IPS DF 6.9 (cell line): ENCODE measurements around the gene ADGRG1.
"Not testable (repeated sequence)": the region's sequence is repeated elsewhere in the genome, so short reads cannot be mapped to it uniquely, and the experiment has no call there.

ENCODE experiments used
- DNase-seq: peaks from one replicate; pipeline ENCODE4 v3.0.0-alpha.2; 2013; ENCODE audit warnings: low read depth, low spot score
- H3K27ac ChIP-seq: one replicate; pipeline ENCODE4 v1.5.1; 2013; ENCODE audit warnings: low read length, control low read depth
- H3K27me3 ChIP-seq: 2 replicates; pipeline ENCODE4 v1.6.1; 2013; ENCODE audit warnings: mild to moderate bottlenecking, low read length; ENCODE audit not compliant: control insufficient read depth, insufficient read depth
- H3K36me3 ChIP-seq: 2 replicates; pipeline ENCODE4 v1.6.1; 2013; ENCODE audit warnings: low read length; ENCODE audit not compliant: control insufficient read depth, insufficient read depth
- H3K4me1 ChIP-seq: 2 replicates; pipeline ENCODE4 v1.6.1; 2013; ENCODE audit warnings: low read length; ENCODE audit not compliant: control insufficient read depth, insufficient read depth
- H3K4me3 ChIP-seq: 2 replicates; pipeline ENCODE4 v1.5.1; 2013; ENCODE audit warnings: mild to moderate bottlenecking, low read length
- H3K9me3 ChIP-seq: 2 replicates; pipeline ENCODE4 v1.6.1; 2013; ENCODE audit warnings: low read length, inconsistent platforms; ENCODE audit not compliant: control insufficient read depth, insufficient read depth
- WGBS: extraction: QIAGEN DNeasy Blood & Tissue Kit; methylation state at CpG from one replicate; pipeline ENCODE4 v1.1.7; 2013; ENCODE audit warnings: mixed read lengths, missing lambda C conversion rate; ENCODE audit not compliant: insufficient read length, insufficient coverage; 5-methylcytosine and 5-hydroxymethylcytosine counted together

The ADGRG1 gene

DNA sequence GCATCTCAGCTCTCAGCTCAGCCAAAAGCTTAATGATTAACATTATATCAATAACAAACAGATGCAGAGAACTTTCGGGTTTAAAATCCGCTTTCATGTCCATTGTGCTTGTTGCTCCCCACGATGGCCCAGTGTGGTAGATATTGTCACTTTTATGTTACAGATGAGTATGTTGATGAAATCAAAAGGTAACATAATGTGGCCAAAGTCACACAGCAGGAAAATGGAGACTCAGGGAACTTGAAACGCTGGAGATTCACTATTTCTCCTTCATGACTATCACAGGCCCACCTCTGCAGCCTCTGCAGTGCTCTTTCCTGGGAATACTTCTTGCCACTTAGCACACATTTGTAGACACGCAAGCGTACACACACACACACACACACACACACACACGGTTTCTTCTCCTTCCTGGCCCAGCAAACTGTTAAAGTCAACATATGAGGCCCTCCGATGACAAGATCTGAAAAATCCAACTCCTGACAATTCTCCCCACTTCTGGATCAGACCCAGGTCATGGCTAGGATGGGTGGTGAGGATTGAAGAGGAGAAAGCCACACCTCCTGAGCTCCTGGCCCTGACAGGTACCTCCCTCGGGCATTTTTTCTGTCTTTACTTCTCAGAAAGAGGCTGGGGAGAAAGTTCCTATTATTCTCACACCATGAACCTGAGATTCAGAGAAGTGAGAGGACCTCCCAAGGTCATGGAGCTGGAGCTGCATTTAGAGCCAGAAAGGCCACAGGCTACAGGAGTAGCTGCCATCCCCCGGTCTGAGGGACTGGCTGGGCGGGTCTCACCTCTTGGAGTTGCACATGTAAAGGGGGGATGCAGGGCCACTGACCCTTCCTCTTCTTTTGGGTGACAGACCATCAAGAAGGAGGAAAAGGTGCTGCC lies 75.8 kb downstream of the ADGRG1 start:
- DNase-seq = no peak
- H3K9me3 ChIP-seq = no peaks in the 10 kb centered on the region
- no peak overlapping the region for H3K27ac ChIP-seq
- no peaks in the 10 kb centered on the region for H3K27me3 ChIP-seq
- WGBS = no CpG with 5 or more reads among the region's 11 CpGs
- no peaks in the 10 kb centered on the region for H3K4me1 ChIP-seq
- H3K4me3 ChIP-seq = no peak overlapping the region
- H3K36me3 ChIP-seq = no peaks in the 10 kb centered on the region

DNA sequence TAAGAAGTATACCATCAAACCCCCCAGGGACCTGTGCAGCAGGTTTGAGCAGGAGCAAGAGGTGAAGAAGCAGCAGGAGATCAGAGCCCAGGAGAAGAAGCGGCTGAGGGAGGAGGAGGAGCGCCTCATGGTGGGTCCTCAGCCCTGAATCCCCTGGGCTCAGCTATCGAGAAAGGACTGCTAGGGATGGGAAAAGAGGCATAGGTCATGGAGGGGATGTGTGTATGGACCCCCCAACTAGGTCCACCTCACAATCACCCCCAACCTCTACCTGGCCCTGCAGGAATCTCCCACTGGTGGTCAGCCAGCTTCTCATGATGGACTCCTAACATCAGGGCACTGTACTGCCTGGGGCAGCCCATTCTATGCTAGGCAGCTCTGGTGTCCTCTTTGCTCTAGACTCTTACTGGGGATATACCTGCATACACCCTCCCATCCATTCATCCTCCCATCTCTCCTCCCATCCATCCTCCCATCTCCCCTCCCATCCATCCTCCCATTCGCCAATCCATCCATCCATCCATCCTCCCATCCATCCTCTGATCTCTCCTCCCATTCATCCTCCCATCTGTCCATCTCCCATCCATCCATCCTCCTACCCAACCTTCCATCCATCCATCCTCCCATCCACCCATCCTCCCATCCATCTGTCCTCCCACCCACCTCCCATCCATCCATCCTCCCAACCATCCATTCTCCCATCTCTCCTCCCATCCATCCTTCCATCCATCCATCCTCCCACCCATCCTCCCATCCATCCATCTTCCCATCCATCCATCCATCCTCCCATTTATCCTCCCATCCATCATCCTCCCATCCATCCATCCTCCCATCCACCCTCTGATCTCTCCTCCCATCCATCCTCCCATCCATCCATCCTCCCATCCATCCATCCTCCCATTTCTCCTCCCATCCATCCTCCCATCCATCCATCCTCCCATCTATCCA lies 76.7 kb downstream of the ADGRG1 start:
- H3K36me3 ChIP-seq = no peaks in the 10 kb centered on the region
- no peaks in the 10 kb centered on the region for H3K27me3 ChIP-seq
- no peak overlapping the region for H3K4me3 ChIP-seq
- 100% methylated on average over 1 of the region's 4 CpGs for WGBS
- H3K27ac ChIP-seq = no peak overlapping the region
- H3K4me1 ChIP-seq = no peaks in the 10 kb centered on the region
- DNase-seq = no peak
- no peaks in the 10 kb centered on the region for H3K9me3 ChIP-seq

DNA sequence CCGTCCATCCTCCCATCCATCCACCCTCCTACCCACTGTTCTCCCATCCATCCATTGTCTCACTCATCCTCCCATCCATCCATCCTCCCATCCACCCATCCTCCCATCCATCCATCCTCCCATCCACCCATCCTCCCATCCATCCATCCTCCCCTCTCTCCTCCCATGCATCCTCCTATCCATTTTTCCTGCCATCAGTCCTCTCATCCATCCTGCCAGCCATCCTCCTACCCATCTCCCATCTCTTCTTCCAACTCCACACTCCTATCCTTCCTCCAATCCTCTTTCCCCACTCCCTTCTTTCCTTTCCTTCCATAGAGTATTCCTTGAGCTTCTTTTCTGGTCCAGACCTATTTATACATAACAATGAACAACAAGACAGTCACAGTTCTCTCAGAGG lies 78.3 kb downstream of the ADGRG1 start:
- Histone ChIP-seq H3K4me1 (no peaks in the 10 kb centered on the region), H3K27ac (no peak overlapping the region), H3K9me3 (no peaks in the 10 kb centered on the region), H3K36me3 (no peaks in the 10 kb centered on the region), H3K4me3 (no peak overlapping the region), H3K27me3 (no peaks in the 10 kb centered on the region)
- no peak for DNase-seq
- no CpG with 5 or more reads among the region's 1 CpG for WGBS

DNA sequence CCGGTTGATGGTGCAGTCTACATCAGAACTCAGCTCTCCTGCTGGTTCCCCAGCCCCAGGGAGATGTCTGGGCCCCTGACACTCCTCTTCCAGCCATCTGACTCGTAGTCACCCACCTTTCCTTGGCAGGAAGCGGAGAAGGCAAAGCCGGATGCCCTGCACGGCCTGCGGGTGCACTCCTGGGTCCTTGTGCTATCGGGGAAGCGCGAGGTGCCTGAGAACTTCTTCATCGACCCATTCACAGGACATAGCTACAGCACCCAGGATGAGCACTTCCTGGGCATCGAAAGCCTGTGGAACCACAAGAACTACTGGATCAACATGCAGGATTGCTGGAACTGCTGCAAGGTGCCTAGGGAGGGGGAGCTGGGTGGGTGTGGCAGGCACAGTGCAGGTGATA lies 78.9 kb downstream of the ADGRG1 start:
- H3K36me3 ChIP-seq = no peaks in the 10 kb centered on the region
- no peak overlapping the region for H3K27ac ChIP-seq
- WGBS = no CpG with 5 or more reads among the region's 11 CpGs
- H3K4me1 ChIP-seq = no peaks in the 10 kb centered on the region
- no peak for DNase-seq
- no peaks in the 10 kb centered on the region for H3K9me3 ChIP-seq
- H3K27me3 ChIP-seq = no peaks in the 10 kb centered on the region
- H3K4me3 ChIP-seq = no peak overlapping the region

DNA sequence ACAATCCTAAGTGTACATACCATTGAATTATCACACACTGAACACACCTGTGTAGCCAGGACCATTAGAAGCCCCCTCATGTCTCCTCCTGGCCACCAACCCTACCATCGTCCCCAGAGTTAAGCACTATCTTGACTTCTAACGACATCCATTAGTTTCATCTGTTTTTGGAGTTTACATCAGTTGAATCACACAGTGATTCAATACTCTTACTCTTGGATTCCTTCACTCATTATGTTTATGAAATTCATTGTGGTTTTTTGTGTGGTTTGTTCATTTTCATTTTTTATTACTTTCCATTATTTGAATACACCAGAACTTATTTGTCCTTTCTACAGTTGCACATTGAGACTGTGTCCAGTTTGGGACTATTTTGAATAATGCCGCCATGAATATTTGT lies 79.7 kb downstream of the ADGRG1 start:
- Histone ChIP-seq H3K27ac (no peak overlapping the region), H3K27me3 (no peaks in the 10 kb centered on the region), H3K4me3 (no peak overlapping the region), H3K4me1 (no peaks in the 10 kb centered on the region), H3K9me3 (no peaks in the 10 kb centered on the region), H3K36me3 (no peaks in the 10 kb centered on the region)
- DNase-seq = no peak
- WGBS = no CpG with 5 or more reads among the region's 3 CpGs

DNA sequence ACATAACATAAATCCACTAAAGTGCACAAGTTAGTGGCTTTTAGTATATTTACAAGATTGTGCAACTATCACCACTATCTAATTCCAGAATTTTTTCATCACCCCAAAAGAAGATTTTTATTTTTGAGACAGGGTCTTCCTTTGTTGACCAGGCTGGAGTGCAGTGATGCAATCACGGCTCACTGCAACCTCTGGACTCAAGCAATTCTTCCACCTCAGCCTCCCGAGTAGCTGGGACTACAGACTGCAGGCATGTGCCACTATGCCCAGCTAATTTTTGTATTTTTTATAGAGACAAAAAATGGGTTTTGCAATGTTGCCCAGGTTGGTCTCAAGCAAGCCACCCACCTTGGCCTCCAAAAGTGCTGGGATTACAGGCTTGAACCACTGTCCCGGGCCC lies 81.2 kb downstream of the ADGRG1 start:
- no peak for DNase-seq
- Histone ChIP-seq H3K27ac (no peak overlapping the region), H3K9me3 (no peaks in the 10 kb centered on the region), H3K4me1 (no peaks in the 10 kb centered on the region), H3K27me3 (no peaks in the 10 kb centered on the region), H3K4me3 (no peak overlapping the region), H3K36me3 (no peaks in the 10 kb centered on the region)
- WGBS = no CpG with 5 or more reads among the region's 3 CpGs

DNA sequence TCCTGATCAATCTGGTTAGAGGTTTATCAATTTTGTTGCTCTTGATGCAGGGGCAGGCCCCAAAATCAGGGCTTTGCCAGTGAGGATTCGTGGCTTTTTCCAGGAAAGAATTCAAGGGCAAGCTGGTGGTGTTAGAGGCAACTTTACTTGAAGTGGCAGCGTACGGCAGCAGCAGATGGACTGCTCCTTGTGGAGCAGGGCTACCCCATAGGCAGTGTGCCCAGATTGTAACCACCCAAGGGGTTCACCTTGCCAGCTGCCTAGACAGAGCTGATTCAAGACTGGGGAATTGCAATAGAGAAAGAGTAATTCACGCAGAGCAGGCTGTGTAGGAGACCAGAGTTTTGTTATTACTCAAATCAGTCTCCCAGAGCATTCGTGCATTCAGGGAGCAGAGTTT lies 82.9 kb downstream of the ADGRG1 start:
- Histone ChIP-seq H3K4me1 (no peaks in the 10 kb centered on the region), H3K36me3 (no peaks in the 10 kb centered on the region), H3K27me3 (no peaks in the 10 kb centered on the region), H3K9me3 (no peaks in the 10 kb centered on the region), H3K4me3 (no peak overlapping the region), H3K27ac (no peak overlapping the region)
- no peak for DNase-seq
- no CpG with 5 or more reads among the region's 5 CpGs for WGBS

DNA sequence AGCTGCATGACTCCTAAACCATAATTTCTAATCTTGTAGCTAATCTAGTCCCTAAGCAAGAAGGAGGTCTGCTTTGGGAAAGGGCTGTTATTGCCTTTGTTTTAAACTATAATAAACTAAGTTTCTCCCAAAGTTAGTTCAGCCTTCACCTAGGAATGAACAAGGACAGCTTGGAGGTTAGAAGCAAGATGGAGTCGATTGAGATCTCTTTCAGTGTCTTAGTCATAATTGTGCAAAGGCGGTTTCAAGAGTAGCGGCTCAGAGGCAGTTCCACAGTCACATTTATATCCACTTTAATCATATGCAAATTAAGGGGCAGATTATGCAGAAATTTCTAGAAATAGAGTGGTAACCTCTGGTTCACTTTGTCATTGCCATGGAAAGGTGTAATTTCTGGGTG lies 83.6 kb downstream of the ADGRG1 start:
- WGBS = no CpG with 5 or more reads among the region's 3 CpGs

DNA sequence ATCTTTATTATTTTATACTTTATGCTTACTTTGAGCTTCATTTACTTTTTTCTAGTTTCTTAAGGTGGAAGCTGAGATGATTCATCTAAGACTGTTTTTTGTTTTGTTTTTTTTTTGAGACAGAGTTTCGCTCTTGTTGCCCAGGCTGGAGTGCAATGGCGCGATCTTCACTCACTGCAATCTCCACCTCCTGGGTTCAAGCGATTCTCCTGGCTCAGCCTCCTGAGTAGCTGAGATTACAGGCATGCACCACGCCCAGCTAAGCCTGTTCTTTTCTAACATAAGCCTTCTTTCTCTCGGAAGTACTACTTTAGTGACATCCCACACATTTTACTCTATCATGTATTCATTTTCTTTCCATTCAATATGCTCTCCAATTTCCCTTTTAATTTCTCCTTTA lies 84.1 kb downstream of the ADGRG1 start:
- not testable (repeated sequence) for H3K27me3 ChIP-seq, H3K4me3 ChIP-seq, DNase-seq, H3K36me3 ChIP-seq, H3K9me3 ChIP-seq, H3K27ac ChIP-seq, H3K4me1 ChIP-seq
- no CpG with 5 or more reads among the region's 6 CpGs for WGBS

More for the DNA sequence above, 83.6 kb downstream of the ADGRG1 start:
- no peaks in the 10 kb centered on the region for H3K4me1 ChIP-seq
- H3K9me3 ChIP-seq = no peaks in the 10 kb centered on the region
- H3K27ac ChIP-seq = no peak overlapping the region
- no peaks in the 10 kb centered on the region for H3K27me3 ChIP-seq
- no peaks in the 10 kb centered on the region for H3K36me3 ChIP-seq
- DNase-seq = no peak
- H3K4me3 ChIP-seq = no peak overlapping the region

DNA sequence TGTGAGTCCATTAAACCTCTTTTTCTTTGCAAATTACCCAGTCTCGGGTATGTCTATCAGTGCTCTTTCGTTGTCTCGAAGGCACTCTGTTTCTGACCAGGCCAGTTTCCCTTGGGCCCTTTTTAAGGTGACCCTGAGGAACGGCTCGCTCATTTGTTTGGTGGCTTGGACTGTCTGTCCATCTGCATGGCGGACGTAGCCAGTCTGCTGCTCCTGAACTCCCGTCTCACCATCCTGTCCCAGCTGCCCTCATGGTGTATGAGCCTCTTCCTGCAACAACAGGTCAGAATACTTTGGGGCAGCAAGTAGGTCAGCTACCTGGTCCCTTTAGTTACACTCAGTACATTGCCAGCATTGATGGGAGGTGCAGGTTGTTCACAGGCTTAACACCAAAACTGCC lies 85.2 kb downstream of the ADGRG1 start:
- WGBS = no CpG with 5 or more reads among the region's 8 CpGs
- no peaks in the 10 kb centered on the region for H3K4me1 ChIP-seq
- no peaks in the 10 kb centered on the region for H3K9me3 ChIP-seq
- no peak for DNase-seq
- no peak overlapping the region for H3K4me3 ChIP-seq
- H3K27ac ChIP-seq = no peak overlapping the region
- H3K27me3 ChIP-seq = no peaks in the 10 kb centered on the region
- H3K36me3 ChIP-seq = no peaks in the 10 kb centered on the region
